B cell (primary cell): ENCODE measurements around the gene CDKN1B.

Source experiments
- EZH2 ChIP-seq: IDR thresholded peaks from 2 replicates; pipeline ENCODE4 v1.6.1; 2012; ENCODE audit warnings: borderline replicate concordance, low read depth, mild to moderate bottlenecking, moderate library complexity, low read length; ENCODE audit not compliant: insufficient read depth, poor library complexity, severe bottlenecking
- TF ChIP-seq, protein P1 (sequence below): fragments of 200-600 bp; IDR thresholded peaks from one replicate; pipeline ENCODE4 v1.8.0; 2022; ENCODE audit warnings: antibody characterized with exemption, mild to moderate bottlenecking

- TF ChIP-seq, protein P1, sequence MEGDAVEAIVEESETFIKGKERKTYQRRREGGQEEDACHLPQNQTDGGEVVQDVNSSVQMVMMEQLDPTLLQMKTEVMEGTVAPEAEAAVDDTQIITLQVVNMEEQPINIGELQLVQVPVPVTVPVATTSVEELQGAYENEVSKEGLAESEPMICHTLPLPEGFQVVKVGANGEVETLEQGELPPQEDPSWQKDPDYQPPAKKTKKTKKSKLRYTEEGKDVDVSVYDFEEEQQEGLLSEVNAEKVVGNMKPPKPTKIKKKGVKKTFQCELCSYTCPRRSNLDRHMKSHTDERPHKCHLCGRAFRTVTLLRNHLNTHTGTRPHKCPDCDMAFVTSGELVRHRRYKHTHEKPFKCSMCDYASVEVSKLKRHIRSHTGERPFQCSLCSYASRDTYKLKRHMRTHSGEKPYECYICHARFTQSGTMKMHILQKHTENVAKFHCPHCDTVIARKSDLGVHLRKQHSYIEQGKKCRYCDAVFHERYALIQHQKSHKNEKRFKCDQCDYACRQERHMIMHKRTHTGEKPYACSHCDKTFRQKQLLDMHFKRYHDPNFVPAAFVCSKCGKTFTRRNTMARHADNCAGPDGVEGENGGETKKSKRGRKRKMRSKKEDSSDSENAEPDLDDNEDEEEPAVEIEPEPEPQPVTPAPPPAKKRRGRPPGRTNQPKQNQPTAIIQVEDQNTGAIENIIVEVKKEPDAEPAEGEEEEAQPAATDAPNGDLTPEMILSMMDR: no peak
- no peak for TF ChIP-seq EZH2
These were observed 24.5 kb downstream of the CDKN1B start for GRCh38 chr12:12741660-12742059.
